Skeletal muscle satellite cell (primary cell): Measurements from ENCODE around the gene PAQR9.
"Not testable (repeated sequence)": the region's sequence is repeated elsewhere in the genome, so short reads cannot be mapped to it uniquely, and the experiment has no call there.

ENCODE experiments used
- H3K27me3 ChIP-seq: 2 replicates; pipeline ENCODE4 v1.7.0; 2013; ENCODE audit warnings: low read length; ENCODE audit not compliant: control insufficient read depth, insufficient read depth
- H3K36me3 ChIP-seq: 2 replicates; pipeline ENCODE4 v1.7.0; 2013; ENCODE audit warnings: mild to moderate bottlenecking, control low read depth, low read length; ENCODE audit not compliant: insufficient read depth
- H3K4me1 ChIP-seq: 2 replicates; pipeline ENCODE4 v1.7.0; 2013; ENCODE audit warnings: low read length; ENCODE audit not compliant: control insufficient read depth, insufficient read depth
- H3K4me2 ChIP-seq: 2 replicates; pipeline ENCODE4 v1.7.0; 2013; ENCODE audit warnings: mild to moderate bottlenecking, low read length
- H3K4me3 ChIP-seq: 2 replicates; pipeline ENCODE4 v1.7.0; 2013; ENCODE audit warnings: low read length
- H3K9ac ChIP-seq: 2 replicates; pipeline ENCODE4 v1.7.0; 2013; ENCODE audit warnings: mild to moderate bottlenecking, low read depth, low read length, moderate library complexity
- H3K9me3 ChIP-seq: replicated peaks from 2 replicates; pipeline ENCODE4 v1.7.0; 2013; ENCODE audit warnings: mild to moderate bottlenecking, control low read depth, low read length

Gene PAQR9

DNA sequence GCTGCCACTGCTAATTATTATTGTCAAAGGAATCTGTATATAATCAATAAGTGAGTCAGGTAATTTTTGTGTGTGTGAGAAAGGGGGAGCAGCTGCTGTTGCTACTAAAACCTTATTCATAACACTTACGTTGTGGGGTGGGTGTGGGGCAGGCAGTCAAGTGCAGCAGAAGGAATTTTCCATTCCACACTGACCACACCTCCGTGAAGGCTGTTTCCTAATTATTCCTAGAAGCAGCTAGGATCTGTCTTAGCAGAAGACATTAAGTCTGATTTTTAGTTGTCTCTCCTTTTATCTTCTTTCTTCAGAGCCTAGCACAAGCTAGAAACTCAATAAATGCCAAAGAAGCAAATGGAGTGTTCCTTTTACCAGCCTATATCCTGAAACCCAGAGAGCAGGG is 33.9 kb upstream of the PAQR9 start:
- Histone ChIP-seq H3K9me3 (no peaks in the 10 kb centered on the region), H3K9ac (no peak overlapping the region), H3K36me3 (no peaks in the 10 kb centered on the region), H3K27me3 (no peaks in the 10 kb centered on the region), H3K4me1 (peaks cover 7% of the 10 kb centered on the region), H3K4me2 (no peak overlapping the region), H3K4me3 (no peak overlapping the region)

DNA sequence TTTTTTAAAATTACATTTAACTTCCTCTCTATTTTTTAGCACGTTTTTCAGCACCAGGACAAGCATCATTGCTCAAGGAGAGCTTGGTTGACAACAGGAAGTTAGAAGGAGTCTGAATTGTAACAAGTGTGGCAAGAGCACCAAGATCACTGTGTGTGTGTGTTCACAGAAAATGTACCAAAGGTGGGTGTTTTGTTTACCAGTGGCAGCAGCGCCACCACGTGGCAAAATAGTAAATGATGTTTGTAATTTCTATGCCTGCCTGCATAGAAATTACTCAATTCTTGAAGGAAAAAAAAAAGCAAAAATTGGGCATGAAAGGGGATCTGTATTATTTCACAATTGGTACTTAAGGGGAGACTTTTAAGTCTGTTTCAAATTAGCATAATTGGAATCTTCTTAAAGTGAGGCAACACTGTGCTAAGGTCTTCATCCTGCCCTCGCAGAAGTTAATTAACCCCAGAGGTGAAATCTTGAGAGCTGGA is 30.5 kb upstream of the PAQR9 start:
- Histone ChIP-seq H3K36me3 (no peaks in the 10 kb centered on the region), H3K4me1 (no peaks in the 10 kb centered on the region), H3K4me3 (no peak overlapping the region), H3K27me3 (no peaks in the 10 kb centered on the region), H3K4me2 (no peak overlapping the region), H3K9me3 (no peaks in the 10 kb centered on the region), H3K9ac (no peak overlapping the region)

DNA sequence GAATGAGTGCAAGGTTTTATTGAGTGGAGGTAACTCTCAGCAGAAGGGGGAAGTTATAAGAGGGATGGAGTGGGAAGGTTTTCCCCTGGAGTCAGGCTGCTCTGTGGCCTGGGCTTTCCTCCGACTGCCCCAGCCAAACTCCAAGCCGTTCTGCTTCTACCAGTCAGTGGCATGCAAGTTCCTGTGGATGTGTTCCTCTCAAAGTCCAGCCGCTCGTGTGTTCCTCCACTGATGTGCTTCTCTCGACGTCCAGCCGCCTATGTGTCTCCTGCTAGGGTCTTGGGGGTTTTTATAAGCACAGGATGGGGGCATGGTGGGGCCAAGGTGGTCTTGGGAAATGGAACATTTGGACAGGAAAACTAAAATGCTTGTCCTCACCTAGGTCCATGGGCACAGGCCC is 28.8 kb upstream of the PAQR9 start:
- Histone ChIP-seq H3K36me3 (no peaks in the 10 kb centered on the region), H3K4me2 (no peak overlapping the region), H3K9ac (no peak overlapping the region), H3K4me1 (no peaks in the 10 kb centered on the region), H3K9me3 (no peaks in the 10 kb centered on the region), H3K27me3 (no peaks in the 10 kb centered on the region), H3K4me3 (no peak overlapping the region)

DNA sequence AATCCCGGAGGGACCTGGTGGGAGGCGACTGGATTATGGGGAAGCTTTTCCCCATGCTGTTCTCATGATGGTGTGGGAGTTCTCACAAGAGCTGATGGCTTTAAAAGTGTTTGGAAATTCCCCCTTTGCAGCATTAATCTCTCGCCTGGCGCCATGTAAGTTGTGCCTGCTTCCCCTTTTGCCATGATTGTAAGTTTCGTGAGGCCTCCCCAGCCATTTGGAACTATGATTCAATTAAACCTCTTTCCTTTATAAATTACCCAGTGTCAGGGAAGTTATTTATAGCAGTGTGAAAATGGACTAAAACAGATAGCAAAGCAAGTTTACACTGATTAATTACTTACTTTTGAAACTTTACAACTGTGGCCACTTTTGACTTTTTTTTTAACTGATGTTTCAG is 27.2 kb upstream of the PAQR9 start:
- H3K36me3 ChIP-seq, result no peaks in the 10 kb centered on the region
- no peaks in the 10 kb centered on the region for H3K9me3 ChIP-seq
- no peaks in the 10 kb centered on the region for H3K4me1 ChIP-seq
- no peaks in the 10 kb centered on the region for H3K27me3 ChIP-seq
- no peak overlapping the region for H3K9ac ChIP-seq
- H3K4me3 ChIP-seq, result no peak overlapping the region
- no peak overlapping the region for H3K4me2 ChIP-seq

DNA sequence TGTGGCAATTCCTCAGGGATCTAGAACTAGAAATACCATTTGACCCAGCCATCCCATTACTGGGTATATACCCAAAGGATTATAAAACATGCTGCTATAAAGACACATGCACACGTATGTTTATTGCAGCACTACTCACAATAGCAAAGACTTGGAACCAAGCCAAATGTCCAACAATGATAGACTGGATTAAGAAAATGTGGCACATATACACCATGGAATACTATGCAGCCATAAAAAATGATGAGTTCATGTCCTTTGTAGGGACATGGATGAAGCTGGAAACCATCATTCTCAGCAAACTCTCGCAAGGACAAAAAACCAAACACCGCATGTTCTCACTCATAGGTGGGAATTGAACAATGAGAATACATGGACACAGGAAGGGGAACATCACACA is 25.4 kb upstream of the PAQR9 start:
- not testable (repeated sequence) for H3K36me3 ChIP-seq, H3K4me2 ChIP-seq, H3K9me3 ChIP-seq, H3K9ac ChIP-seq, H3K27me3 ChIP-seq, H3K4me3 ChIP-seq, H3K4me1 ChIP-seq

DNA sequence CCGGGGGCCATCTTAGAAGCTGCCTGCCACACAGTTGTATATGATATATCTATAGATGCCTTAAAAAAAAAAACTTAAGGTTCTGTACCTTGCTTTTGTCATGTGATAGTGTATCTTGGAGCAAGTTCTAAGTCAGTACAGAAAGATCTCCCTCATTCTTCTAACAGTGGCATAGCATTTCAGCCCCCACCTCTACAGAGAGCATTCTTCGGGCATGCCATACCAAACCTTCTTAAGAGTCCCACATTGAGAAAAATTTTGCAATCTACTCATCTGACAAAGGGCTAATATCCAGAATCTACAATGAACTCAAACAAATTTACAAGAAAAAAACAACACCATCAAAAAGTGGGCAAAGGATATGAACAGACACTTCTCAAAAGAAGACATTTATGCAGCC is 24.7 kb upstream of the PAQR9 start:
- H3K27me3 ChIP-seq, H3K36me3 ChIP-seq, H3K4me2 ChIP-seq, H3K9ac ChIP-seq, H3K4me1 ChIP-seq, H3K9me3 ChIP-seq, H3K4me3 ChIP-seq: not testable (repeated sequence)

DNA sequence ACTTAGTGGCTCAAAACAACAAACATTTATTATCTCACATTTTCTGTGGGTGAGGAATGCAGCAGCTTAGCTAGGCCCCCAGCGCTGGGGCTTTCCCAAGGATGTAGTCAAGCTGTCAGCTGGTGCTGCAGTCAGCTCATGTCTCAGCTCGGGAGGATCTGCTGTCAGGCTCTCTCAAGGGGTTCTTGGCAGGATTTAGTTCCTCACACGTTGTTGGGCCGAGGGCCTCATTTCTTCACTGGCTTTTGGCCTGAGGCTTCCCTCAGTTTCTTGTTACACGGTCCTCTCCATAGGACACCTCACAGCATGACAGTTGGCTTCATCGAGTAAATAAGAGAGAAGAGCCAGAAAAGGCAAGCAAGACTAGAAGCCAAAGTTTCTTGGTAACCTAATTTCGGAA is 24.2 kb upstream of the PAQR9 start:
- no peak overlapping the region for H3K4me3 ChIP-seq
- no peaks in the 10 kb centered on the region for H3K4me1 ChIP-seq
- H3K36me3 ChIP-seq, result no peaks in the 10 kb centered on the region
- no peak overlapping the region for H3K4me2 ChIP-seq
- H3K9me3 ChIP-seq, result no peaks in the 10 kb centered on the region
- H3K27me3 ChIP-seq, result no peaks in the 10 kb centered on the region
- no peak overlapping the region for H3K9ac ChIP-seq

DNA sequence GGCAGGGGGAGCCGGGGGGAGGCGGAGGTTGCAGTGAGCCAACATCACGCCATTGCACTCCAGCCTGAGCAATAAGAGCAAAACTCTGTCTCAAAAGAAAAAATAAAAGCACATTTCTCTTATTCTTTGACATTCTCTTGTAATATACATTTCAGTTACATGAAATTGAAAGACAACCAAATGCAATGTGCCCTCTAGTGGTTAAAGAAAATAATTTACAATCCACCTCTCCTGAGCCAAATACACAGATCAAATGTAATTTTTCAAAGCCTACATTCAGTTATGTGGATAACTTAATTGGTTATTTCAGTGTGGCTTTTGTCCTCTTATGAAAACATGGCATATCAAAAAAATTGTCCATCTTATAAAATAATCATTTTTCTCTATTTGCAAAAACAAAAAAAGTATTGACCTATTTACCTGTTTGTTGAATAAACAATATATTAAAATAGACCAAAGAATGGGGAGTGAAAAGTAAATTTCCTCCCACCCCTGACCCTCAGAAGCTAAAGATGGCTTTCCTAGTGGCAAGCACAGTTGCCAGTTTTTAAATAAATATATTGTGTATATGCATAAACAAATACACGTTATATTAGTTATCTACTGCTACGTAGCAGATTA is 23.7 kb upstream of the PAQR9 start:
- Histone ChIP-seq H3K4me1 (no peaks in the 10 kb centered on the region), H3K4me2 (no peak overlapping the region), H3K27me3 (no peaks in the 10 kb centered on the region), H3K4me3 (no peak overlapping the region), H3K36me3 (no peaks in the 10 kb centered on the region), H3K9ac (no peak overlapping the region), H3K9me3 (no peaks in the 10 kb centered on the region)

DNA sequence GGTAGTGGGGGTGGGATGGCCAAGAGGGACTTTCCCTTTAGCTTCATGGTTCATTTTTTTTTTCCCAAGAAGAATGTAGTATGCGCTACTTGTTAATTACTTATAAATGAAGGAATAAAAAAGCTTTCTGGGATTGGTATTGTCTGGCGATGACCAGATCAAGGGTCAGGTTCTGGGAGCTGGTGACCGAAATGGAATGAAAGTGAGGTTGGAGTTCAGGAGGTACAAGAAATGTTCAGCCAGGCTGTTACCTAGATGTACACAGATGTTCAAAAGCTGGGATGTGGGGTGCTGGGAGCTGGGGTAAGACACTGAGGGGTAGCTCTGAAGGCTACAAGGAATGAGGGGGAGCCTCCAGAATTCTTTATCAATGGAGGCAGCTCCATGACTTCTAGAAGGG is 20.8 kb upstream of the PAQR9 start:
- Histone ChIP-seq H3K27me3 (no peaks in the 10 kb centered on the region), H3K4me1 (no peaks in the 10 kb centered on the region), H3K36me3 (no peaks in the 10 kb centered on the region), H3K4me2 (no peak overlapping the region), H3K9ac (no peak overlapping the region), H3K9me3 (no peaks in the 10 kb centered on the region), H3K4me3 (no peak overlapping the region)

DNA sequence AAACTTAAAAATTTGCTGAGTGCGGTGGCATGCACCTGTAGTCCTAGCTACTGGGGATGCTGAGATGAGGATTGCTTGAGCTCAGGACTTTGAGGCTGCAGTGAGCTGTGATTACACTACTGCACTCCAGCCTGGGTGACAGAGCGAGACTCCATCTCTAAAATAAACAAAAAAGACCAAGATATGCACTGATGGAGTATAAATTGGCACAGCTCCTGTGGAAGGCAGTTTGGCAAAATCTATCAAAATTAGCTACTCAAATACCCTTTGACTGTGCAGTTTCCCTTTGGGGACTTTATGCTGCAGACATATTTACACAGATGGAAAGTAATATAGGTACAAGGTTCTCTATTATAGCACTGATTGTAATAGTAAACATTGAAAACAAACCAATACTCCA is 19.8 kb upstream of the PAQR9 start:
- Histone ChIP-seq H3K36me3 (no peaks in the 10 kb centered on the region), H3K9ac (no peak overlapping the region), H3K9me3 (no peaks in the 10 kb centered on the region), H3K4me1 (no peaks in the 10 kb centered on the region), H3K4me2 (no peak overlapping the region), H3K4me3 (no peak overlapping the region), H3K27me3 (no peaks in the 10 kb centered on the region)

DNA sequence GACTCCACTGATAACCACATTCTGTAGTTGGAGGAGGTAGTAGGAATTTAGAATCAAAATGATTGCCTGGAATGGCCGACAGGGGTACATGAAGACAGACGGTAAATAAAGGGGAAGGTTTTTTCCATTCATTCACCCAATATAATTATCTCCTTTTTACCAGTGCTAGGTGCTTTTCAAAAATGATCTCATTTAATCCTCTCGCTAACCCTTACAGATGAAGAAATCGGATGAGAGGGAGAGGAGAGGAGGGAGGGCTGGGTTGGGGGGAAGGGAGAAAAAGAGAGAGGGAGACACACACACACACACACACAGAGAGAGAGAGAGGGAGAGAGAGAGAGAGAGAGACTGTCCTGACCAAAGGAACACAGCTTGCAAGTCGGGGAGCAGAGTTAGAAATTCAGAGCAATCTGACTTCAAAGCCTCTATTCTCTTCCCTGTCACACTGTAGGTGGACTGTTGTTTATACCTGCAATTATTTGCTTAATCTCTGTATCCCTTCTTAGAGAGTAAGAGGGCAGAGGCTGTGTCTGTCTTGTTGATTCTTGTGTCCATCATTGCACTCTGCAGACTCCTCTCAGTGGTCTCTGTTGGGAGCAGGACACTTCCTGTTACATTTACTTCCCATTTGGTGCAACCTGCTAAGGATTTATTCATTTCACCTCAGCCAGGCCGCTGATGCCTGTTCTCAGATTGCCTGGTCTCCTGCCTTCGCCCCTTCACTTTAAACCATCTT is 18.7 kb upstream of the PAQR9 start:
- Histone ChIP-seq H3K9me3 (no peaks in the 10 kb centered on the region), H3K36me3 (no peaks in the 10 kb centered on the region), H3K4me2 (no peak overlapping the region), H3K4me3 (no peak overlapping the region), H3K27me3 (no peaks in the 10 kb centered on the region), H3K9ac (no peak overlapping the region), H3K4me1 (peaks cover 4% of the 10 kb centered on the region)

DNA sequence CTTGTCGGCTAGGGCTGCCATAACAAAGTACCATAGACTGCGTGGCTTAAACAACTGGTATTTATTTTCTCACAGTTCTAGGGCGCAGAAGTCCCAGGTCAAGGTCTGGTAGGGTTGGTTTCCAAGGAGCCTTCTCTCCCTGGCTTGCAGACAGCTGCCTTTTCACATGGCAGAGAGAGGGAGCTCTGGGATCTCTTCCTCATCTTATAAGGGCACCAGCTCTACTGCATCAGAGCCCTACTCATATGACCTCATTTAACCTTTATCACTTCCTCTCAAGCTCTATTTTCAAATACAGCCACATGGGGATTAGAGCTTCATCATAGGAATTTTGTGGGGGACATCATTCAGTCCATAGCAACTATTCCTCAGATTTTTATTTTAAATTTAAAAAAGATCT is 17.6 kb upstream of the PAQR9 start:
- no peak overlapping the region for H3K9ac ChIP-seq
- H3K4me3 ChIP-seq, result no peak overlapping the region
- H3K9me3 ChIP-seq, result no peaks in the 10 kb centered on the region
- peaks cover 14% of the 10 kb centered on the region for H3K4me1 ChIP-seq
- no peak overlapping the region for H3K4me2 ChIP-seq
- no peaks in the 10 kb centered on the region for H3K27me3 ChIP-seq
- H3K36me3 ChIP-seq, result no peaks in the 10 kb centered on the region
